Measurements from ENCODE around the gene C2CD4A.

The C2CD4A gene

GRCh38 chr15:62089616-62090015, 22.8 kb downstream of the C2CD4A start:
- TF ChIP-seq, protein P1, sequence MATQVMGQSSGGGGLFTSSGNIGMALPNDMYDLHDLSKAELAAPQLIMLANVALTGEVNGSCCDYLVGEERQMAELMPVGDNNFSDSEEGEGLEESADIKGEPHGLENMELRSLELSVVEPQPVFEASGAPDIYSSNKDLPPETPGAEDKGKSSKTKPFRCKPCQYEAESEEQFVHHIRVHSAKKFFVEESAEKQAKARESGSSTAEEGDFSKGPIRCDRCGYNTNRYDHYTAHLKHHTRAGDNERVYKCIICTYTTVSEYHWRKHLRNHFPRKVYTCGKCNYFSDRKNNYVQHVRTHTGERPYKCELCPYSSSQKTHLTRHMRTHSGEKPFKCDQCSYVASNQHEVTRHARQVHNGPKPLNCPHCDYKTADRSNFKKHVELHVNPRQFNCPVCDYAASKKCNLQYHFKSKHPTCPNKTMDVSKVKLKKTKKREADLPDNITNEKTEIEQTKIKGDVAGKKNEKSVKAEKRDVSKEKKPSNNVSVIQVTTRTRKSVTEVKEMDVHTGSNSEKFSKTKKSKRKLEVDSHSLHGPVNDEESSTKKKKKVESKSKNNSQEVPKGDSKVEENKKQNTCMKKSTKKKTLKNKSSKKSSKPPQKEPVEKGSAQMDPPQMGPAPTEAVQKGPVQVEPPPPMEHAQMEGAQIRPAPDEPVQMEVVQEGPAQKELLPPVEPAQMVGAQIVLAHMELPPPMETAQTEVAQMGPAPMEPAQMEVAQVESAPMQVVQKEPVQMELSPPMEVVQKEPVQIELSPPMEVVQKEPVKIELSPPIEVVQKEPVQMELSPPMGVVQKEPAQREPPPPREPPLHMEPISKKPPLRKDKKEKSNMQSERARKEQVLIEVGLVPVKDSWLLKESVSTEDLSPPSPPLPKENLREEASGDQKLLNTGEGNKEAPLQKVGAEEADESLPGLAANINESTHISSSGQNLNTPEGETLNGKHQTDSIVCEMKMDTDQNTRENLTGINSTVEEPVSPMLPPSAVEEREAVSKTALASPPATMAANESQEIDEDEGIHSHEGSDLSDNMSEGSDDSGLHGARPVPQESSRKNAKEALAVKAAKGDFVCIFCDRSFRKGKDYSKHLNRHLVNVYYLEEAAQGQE (IDR thresholded peaks at IDR 0.05; ENCODE audit: insufficient replicate concordance, low read depth) = no peak
- TF ChIP-seq SPI1 (IDR thresholded peaks at IDR 0.05; ENCODE audit: borderline replicate concordance, low read depth) = no peak
- TF ChIP-seq, protein P2, sequence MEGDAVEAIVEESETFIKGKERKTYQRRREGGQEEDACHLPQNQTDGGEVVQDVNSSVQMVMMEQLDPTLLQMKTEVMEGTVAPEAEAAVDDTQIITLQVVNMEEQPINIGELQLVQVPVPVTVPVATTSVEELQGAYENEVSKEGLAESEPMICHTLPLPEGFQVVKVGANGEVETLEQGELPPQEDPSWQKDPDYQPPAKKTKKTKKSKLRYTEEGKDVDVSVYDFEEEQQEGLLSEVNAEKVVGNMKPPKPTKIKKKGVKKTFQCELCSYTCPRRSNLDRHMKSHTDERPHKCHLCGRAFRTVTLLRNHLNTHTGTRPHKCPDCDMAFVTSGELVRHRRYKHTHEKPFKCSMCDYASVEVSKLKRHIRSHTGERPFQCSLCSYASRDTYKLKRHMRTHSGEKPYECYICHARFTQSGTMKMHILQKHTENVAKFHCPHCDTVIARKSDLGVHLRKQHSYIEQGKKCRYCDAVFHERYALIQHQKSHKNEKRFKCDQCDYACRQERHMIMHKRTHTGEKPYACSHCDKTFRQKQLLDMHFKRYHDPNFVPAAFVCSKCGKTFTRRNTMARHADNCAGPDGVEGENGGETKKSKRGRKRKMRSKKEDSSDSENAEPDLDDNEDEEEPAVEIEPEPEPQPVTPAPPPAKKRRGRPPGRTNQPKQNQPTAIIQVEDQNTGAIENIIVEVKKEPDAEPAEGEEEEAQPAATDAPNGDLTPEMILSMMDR (IDR thresholded peaks at IDR 0.05; ENCODE audit: insufficient read depth, low read length) = no peak
- TF ChIP-seq GABPA (IDR thresholded peaks at IDR 0.05; ENCODE audit: low read depth) = no peak
- no peak for TF ChIP-seq POLR2AphosphoS5 (IDR thresholded peaks at IDR 0.05; ENCODE audit: low read depth)
- H3K27ac ChIP-seq (replicated peaks) = no peak overlapping the region
- no peak for DNase-seq (ENCODE audit: low read depth in 1 of 2, low spot score in 1 of 2)
- peaks cover 2% of the 10 kb centered on the region for H3K27me3 ChIP-seq (ENCODE audit: insufficient read depth, poor library complexity, severe bottlenecking)
- no peak overlapping the region for H3K4me3 ChIP-seq (replicated peaks; ENCODE audit: insufficient read depth, low read length)

DNA sequence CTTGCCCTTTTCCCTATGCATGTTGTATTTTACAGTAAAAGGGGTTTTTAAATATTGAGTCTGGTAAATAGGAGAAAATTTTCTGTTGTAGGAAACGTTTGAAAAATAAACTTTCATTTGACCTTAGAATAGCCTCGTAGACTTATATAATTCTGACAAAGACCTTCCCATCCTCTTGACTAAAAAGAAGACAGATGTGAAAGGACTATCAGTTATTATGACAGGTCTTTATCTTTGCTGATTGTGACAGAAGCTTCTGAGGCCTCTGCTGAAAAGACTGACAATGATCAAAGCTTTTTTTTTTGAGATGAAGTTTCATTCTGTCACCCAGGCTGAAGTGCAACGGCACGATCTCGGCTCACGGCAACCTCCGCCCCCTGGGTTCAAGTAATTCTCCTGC, 24.2 kb downstream of the C2CD4A start:
- DNase-seq (ENCODE audit: low read depth in 1 of 2, low spot score in 1 of 2) = no peak
- H3K27me3 ChIP-seq (ENCODE audit: insufficient read depth, poor library complexity, severe bottlenecking) = peaks cover 2% of the 10 kb centered on the region
- H3K27ac ChIP-seq (replicated peaks) = no peak overlapping the region
- no peak overlapping the region for H3K4me3 ChIP-seq (replicated peaks; ENCODE audit: insufficient read depth, low read length)
- TF ChIP-seq POLR2AphosphoS5 (IDR thresholded peaks at IDR 0.05; ENCODE audit: low read depth) = no peak
- no peak for TF ChIP-seq GABPA (IDR thresholded peaks at IDR 0.05; ENCODE audit: low read depth)
- TF ChIP-seq, protein P1 (IDR thresholded peaks at IDR 0.05; ENCODE audit: insufficient replicate concordance, low read depth) = no peak
- TF ChIP-seq, protein P2 (IDR thresholded peaks at IDR 0.05; ENCODE audit: insufficient read depth, low read length) = no peak
- no peak for TF ChIP-seq SPI1 (IDR thresholded peaks at IDR 0.05; ENCODE audit: borderline replicate concordance, low read depth)

GRCh38 chr15:62093809-62094208, 27.0 kb downstream of the C2CD4A start:
- H3K27me3 ChIP-seq (ENCODE audit: insufficient read depth, poor library complexity, severe bottlenecking) = peaks cover 2% of the 10 kb centered on the region
- no peak for DNase-seq (ENCODE audit: low read depth in 1 of 2, low spot score in 1 of 2)
- no peak overlapping the region for H3K27ac ChIP-seq (replicated peaks)
- H3K4me3 ChIP-seq (replicated peaks; ENCODE audit: insufficient read depth, low read length) = no peak overlapping the region
- TF ChIP-seq POLR2AphosphoS5 (IDR thresholded peaks at IDR 0.05; ENCODE audit: low read depth) (no peak), SPI1 (IDR thresholded peaks at IDR 0.05; ENCODE audit: borderline replicate concordance, low read depth) (no peak), GABPA (IDR thresholded peaks at IDR 0.05; ENCODE audit: low read depth) (no peak)
- TF ChIP-seq, protein P1 (IDR thresholded peaks at IDR 0.05; ENCODE audit: insufficient replicate concordance, low read depth) = no peak
- TF ChIP-seq, protein P2 (IDR thresholded peaks at IDR 0.05; ENCODE audit: insufficient read depth, low read length) = no peak

Data from HL-60 (cell line).